ENCODE measurements around the gene RFPL2.
"Not testable (repeated sequence)": the region's sequence is repeated elsewhere in the genome, so short reads cannot be mapped to it uniquely, and the experiment has no call there.

RFPL2 gene

DNA sequence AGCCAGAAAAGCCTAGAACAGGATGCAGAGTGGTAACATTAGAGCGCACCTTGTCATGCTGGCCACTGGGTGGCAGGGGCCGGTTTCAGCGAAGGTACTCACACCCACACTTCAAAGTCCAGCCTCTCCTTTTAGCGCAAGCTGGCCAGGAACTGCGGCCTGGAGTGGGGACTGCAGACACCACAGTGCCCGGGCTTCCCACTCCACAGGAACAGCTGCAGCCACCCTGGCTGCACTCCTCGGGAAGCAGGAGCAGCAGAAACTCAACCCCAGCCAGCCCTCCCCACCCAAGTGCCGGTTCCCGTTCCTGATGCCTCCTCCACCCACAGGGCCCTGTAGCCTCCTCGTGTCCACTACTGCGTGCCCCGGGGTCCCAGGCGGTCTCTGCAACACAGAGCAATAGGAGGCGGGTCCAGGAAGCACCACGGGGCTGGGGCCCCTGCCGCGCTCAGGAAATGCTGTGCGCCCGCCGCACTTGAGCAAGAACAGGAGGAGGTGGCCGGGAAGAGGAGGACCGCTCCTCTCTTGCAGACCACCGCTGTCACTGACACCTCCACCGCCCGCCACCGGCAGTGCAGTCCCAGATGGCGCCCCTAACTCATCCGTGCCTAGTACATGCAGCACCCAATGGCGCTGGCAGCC lies 2.2 kb downstream of the RFPL2 start:
- Histone ChIP-seq H3K4me3 (no peak overlapping the region), H3K9me3 (ENCODE audit: low read depth, low read length) (no peaks in the 10 kb centered on the region), H3K36me3 (ENCODE audit: insufficient read depth, low read length) (no peaks in the 10 kb centered on the region), H3K9ac (ENCODE audit: insufficient read length) (no peak overlapping the region), H3K27ac (no peak overlapping the region)
- TF ChIP-seq FOXP2 (optimal IDR thresholded peaks at IDR 0.05; ENCODE audit: control extremely low read depth, extremely low read length, insufficient read depth) (no peak), POLR2AphosphoS5 (IDR thresholded peaks at IDR 0.05; ENCODE audit: borderline replicate concordance, low read depth, low read length) (no peak), EZH2 (IDR thresholded peaks at IDR 0.05) (no peak)
- no peak for DNase-seq (ENCODE audit: low read depth, low spot score)

DNA sequence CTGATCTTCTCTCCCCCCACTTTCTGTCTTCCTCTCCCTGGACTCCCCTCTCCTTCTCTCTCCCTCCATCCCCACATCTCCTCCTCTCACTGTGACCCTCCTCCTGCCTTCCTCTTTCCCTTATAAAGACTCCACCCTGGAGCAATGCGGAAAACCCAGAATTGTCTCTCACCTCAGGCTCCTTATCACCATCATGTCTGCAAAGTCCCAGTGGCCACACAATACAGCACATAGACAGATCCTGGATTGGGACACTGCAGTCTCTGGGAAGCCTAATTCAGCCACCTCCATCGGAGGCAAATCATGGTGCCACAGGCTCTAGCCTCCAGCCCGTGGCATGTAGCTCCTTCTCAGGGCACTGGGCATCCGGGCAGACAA lies 2.7 kb downstream of the RFPL2 start:
- H3K36me3 ChIP-seq (ENCODE audit: insufficient read depth, low read length), result no peaks in the 10 kb centered on the region
- H3K27ac ChIP-seq, result no peak overlapping the region
- H3K9ac ChIP-seq (ENCODE audit: insufficient read length), result no peak overlapping the region
- TF ChIP-seq EZH2 (IDR thresholded peaks at IDR 0.05) (no peak), FOXP2 (optimal IDR thresholded peaks at IDR 0.05; ENCODE audit: control extremely low read depth, extremely low read length, insufficient read depth) (no peak), POLR2AphosphoS5 (IDR thresholded peaks at IDR 0.05; ENCODE audit: borderline replicate concordance, low read depth, low read length) (no peak)
- no peak overlapping the region for H3K4me3 ChIP-seq
- H3K9me3 ChIP-seq (ENCODE audit: low read depth, low read length), result no peaks in the 10 kb centered on the region
- no peak for DNase-seq (ENCODE audit: low read depth, low spot score)

GRCh38 chr22:32200752-32201151 lies 4.1 kb downstream of the RFPL2 start:
- TF ChIP-seq POLR2AphosphoS5 (IDR thresholded peaks at IDR 0.05; ENCODE audit: borderline replicate concordance, low read depth, low read length), result no peak
- no peak for TF ChIP-seq EZH2 (IDR thresholded peaks at IDR 0.05)
- no peak for TF ChIP-seq FOXP2 (optimal IDR thresholded peaks at IDR 0.05; ENCODE audit: control extremely low read depth, extremely low read length, insufficient read depth)
- Histone ChIP-seq H3K9ac (ENCODE audit: insufficient read length) (no peak overlapping the region), H3K27ac (no peak overlapping the region), H3K36me3 (ENCODE audit: insufficient read depth, low read length) (no peaks in the 10 kb centered on the region), H3K4me3 (no peak overlapping the region), H3K9me3 (ENCODE audit: low read depth, low read length) (no peaks in the 10 kb centered on the region)
- no peak for DNase-seq (ENCODE audit: low read depth, low spot score)

- no peak for DNase-seq (ENCODE audit: low read depth, low spot score)
- H3K9ac ChIP-seq (ENCODE audit: insufficient read length), result no peak overlapping the region
- H3K9me3 ChIP-seq (ENCODE audit: low read depth, low read length), result no peaks in the 10 kb centered on the region
- no peaks in the 10 kb centered on the region for H3K36me3 ChIP-seq (ENCODE audit: insufficient read depth, low read length)
- no peak for TF ChIP-seq POLR2AphosphoS5 (IDR thresholded peaks at IDR 0.05; ENCODE audit: borderline replicate concordance, low read depth, low read length)
- H3K27ac ChIP-seq, result no peak overlapping the region
- no peak overlapping the region for H3K4me3 ChIP-seq
These were observed 4.9 kb downstream of the RFPL2 start for GRCh38 chr22:32199961-32200360.

GRCh38 chr22:32199341-32199740 lies 5.5 kb downstream of the RFPL2 start:
- no peak for DNase-seq (ENCODE audit: low read depth, low spot score)
- no peaks in the 10 kb centered on the region for H3K36me3 ChIP-seq (ENCODE audit: insufficient read depth, low read length)
- TF ChIP-seq EZH2 (IDR thresholded peaks at IDR 0.05), result no peak
- no peak for TF ChIP-seq POLR2AphosphoS5 (IDR thresholded peaks at IDR 0.05; ENCODE audit: borderline replicate concordance, low read depth, low read length)
- H3K27ac ChIP-seq, result no peak overlapping the region
- H3K9ac ChIP-seq (ENCODE audit: insufficient read length), result no peak overlapping the region
- H3K9me3 ChIP-seq (ENCODE audit: low read depth, low read length), result no peaks in the 10 kb centered on the region
- H3K4me3 ChIP-seq, result no peak overlapping the region

DNA sequence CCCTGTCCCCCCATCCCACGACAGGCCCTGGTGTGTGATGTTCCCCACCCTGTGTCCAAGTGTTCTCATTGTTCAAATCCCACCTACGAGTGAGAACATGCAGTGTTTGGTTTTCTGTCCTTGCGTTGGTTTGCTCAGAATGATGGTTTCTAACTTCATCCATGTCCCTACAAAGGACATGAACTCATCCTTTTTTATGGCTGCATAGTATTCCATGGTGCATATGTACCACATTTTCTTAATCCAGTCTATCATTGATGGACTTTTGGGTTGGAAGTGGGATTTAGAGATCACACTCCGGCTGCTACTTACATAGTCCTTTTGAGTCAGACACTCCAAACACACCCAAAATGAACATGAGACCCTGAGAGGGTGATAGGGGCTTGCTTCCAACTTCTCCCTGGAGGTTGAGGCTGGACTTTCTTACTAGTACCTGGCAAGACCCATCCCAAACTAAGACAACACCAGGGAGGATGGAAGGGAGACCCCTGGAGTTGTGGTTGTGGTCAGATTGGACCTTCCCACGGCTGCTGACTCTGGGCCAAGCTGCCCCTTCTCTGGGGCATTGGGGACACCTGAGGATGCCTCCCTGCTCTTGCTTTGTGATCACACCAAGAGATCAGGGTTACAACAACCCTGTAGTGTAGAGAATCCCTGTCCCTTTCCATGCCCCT lies 7.2 kb downstream of the RFPL2 start:
- H3K4me3 ChIP-seq; DNase-seq (ENCODE audit: low read depth, low spot score); H3K9ac ChIP-seq (ENCODE audit: insufficient read length); H3K27ac ChIP-seq; H3K9me3 ChIP-seq (ENCODE audit: low read depth, low read length); H3K36me3 ChIP-seq (ENCODE audit: insufficient read depth, low read length): not testable (repeated sequence)

- H3K27ac ChIP-seq; H3K4me3 ChIP-seq; H3K36me3 ChIP-seq (ENCODE audit: insufficient read depth, low read length); H3K9me3 ChIP-seq (ENCODE audit: low read depth, low read length); DNase-seq (ENCODE audit: low read depth, low spot score); H3K9ac ChIP-seq (ENCODE audit: insufficient read length): not testable (repeated sequence)
These were observed 9.0 kb downstream of the RFPL2 start for GRCh38 chr22:32195900-32196299.

DNA sequence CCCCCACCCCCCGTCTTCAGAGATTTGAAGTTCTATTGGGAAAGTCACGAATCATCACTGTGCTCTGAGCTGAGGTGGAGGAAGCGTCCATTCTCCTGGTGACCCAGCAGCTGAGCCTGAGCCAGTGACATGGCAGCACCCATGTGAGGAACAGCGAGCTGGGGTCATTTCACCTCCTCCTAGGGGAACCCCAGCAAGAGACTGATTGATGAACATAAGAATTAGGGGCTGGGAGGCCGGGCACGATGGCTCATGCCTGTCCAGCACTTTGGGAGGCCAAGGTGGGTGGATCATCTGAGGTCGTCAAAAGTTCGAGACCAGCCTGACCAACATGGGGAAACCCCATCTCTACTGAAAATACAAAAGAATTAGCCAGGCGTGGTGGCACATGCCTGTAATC lies 11.5 kb downstream of the RFPL2 start:
- H3K36me3 ChIP-seq (ENCODE audit: insufficient read depth, low read length); H3K4me3 ChIP-seq; H3K27ac ChIP-seq; H3K9me3 ChIP-seq (ENCODE audit: low read depth, low read length); H3K9ac ChIP-seq (ENCODE audit: insufficient read length); DNase-seq (ENCODE audit: low read depth, low spot score): not testable (repeated sequence)

- not testable (repeated sequence) for H3K9me3 ChIP-seq (ENCODE audit: low read depth, low read length); H3K9ac ChIP-seq (ENCODE audit: insufficient read length); H3K27ac ChIP-seq; H3K36me3 ChIP-seq (ENCODE audit: insufficient read depth, low read length); H3K4me3 ChIP-seq; DNase-seq (ENCODE audit: low read depth, low spot score)
These were observed 13.9 kb downstream of the RFPL2 start for GRCh38 chr22:32191021-32191420.

DNA sequence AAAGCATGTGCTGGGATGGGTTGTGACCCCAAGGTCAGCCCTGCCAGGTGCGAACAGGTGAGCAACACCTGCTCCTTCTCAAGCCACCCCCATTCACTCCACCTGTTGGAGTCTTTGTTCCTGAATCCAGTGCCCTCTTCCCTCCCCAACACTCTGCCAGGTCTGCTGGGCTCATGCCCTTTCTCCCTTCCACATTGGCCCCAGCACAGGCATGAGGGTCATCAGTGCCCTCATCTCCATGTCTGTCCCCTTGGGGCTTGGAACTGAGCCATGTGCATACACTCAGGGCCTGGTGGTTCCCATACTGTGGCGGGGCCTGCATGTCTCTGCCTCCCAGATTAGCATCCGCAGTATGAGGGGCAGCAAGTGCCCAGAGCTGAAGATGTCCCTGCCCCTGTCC lies 19.1 kb downstream of the RFPL2 start:
- Histone ChIP-seq H3K27ac (no peak overlapping the region), H3K9ac (ENCODE audit: insufficient read length) (no peak overlapping the region), H3K36me3 (ENCODE audit: insufficient read depth, low read length) (no peaks in the 10 kb centered on the region), H3K4me3 (no peak overlapping the region), H3K9me3 (ENCODE audit: low read depth, low read length) (no peaks in the 10 kb centered on the region)
- no peak for DNase-seq (ENCODE audit: low read depth, low spot score)
- TF ChIP-seq FOXP2 (optimal IDR thresholded peaks at IDR 0.05; ENCODE audit: control extremely low read depth, extremely low read length, insufficient read depth) (no peak), EZH2 (IDR thresholded peaks at IDR 0.05) (no peak), POLR2AphosphoS5 (IDR thresholded peaks at IDR 0.05; ENCODE audit: borderline replicate concordance, low read depth, low read length) (no peak)
